Gastroesophageal sphincter (tissue), 4 donors: ENCODE measurements around the gene FHIT. TPM values are rescaled to one million over a fixed set of nuclear protein-coding genes. Genes with fewer than 3 reads are reported as not detected.

Source experiments
- ATAC-seq: fragments of 150-250 bp; one replicate; pipeline ENCODE4 v1.9.1; 2016; ENCODE audit warnings: mild to moderate bottlenecking, moderate library complexity
- H3K27ac ChIP-seq, 4 donors: fragments of 200-600 bp; sonication (generic) in 3 of 4; 1 replicate in 3 of 4; 2 replicates in 1 of 4; pipeline ENCODE4 v1.5.1; 2016 to 2019
- H3K27me3 ChIP-seq: fragments of 200-600 bp; sonication (generic); one replicate; pipeline ENCODE4 v1.5.1; 2019
- H3K36me3 ChIP-seq, 2 donors: fragments of 200-600 bp; sonication (generic); one replicate each; pipeline ENCODE4 v1.5.1; 2019; ENCODE audit warnings: control low read depth in 1 of 2
- H3K4me1 ChIP-seq, 3 donors: fragments of 200-600 bp; sonication (generic); 1 replicate in 2 of 3; 2 replicates in 1 of 3; pipeline ENCODE4 v1.5.1; 2016 to 2019; ENCODE audit warnings: control low read depth in 2 of 3
- H3K4me3 ChIP-seq, 2 donors: fragments of 200-600 bp; sonication (generic); one replicate each; pipeline ENCODE4 v1.5.1; 2019; ENCODE audit warnings: mild to moderate bottlenecking in 1 of 2, moderate library complexity in 1 of 2
- H3K9me3 ChIP-seq, 3 donors: fragments of 200-600 bp; sonication (generic); one replicate each; pipeline ENCODE4 v1.5.1; 2017 to 2019; ENCODE audit warnings: control low read depth in 2 of 3
- EP300 ChIP-seq: sonication (generic); formaldehyde crosslinking; IDR thresholded peaks from one replicate; pipeline ENCODE4 v1.6.1; 2017; ENCODE audit warnings: antibody characterized with exemption, mild to moderate bottlenecking
- POLR2A ChIP-seq, 2 donors: fragments of 450-650 bp; IDR thresholded peaks; one replicate each; pipeline ENCODE4 v1.6.1; 2017; ENCODE audit warnings: antibody characterized with exemption in 2 of 2, mild to moderate bottlenecking in 2 of 2, moderate library complexity in 1 of 2
- POLR2AphosphoS5 ChIP-seq: sonication (generic); formaldehyde crosslinking; IDR thresholded peaks from one replicate; pipeline ENCODE4 v1.6.1; 2017; ENCODE audit warnings: antibody characterized with exemption
- whole genome bisulfite sequencing, 2 donors: methylation state at CpG; one replicate each; pipeline ENCODE4 v1.1.5; 2018; ENCODE audit warnings: low coverage in 1 of 2; 5-methylcytosine and 5-hydroxymethylcytosine counted together
- total RNA-seq, 4 donors: library from RNA; depleted of rRNA; stranded (reverse); fragments of >200 nt; gene quantifications; one replicate each; pipeline ENCODE4 v1.1.0, GENCODE V29; 2016
- TF ChIP-seq, protein P1 (sequence below), 4 experiments: fragments of 200-600 bp in 2 of 4; fragments of 450-650 bp in 2 of 4; sonication (generic) in 1 of 4; IDR thresholded peaks; one replicate each; pipeline ENCODE4 v1.5.1; 2017 to 2019; ENCODE audit warnings: antibody characterized with exemption in 4 of 4, mild to moderate bottlenecking in 2 of 4, moderate library complexity in 2 of 4

The FHIT gene
- total RNA-seq, 4 donors from 2014 or later, result 1.4 to 7.3 (median 3.9) TPM

DNA sequence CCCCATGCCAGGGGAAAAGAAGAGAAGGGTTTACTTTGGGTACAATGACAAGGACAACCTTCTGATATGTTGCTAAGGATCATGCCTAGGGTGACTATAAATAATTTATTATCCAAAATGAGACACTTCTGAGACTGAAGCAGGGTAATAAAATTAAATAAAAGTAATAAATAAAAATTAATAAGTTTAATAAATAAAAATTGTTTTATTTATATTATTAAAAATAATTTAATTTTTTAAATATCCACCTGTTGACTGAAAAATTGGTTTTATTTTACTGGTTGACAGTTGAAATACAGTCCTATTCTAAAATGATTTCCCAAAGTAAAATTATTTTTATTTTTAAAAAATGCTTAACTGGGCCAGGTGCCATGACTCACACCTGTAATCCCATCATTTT, 102.0 kb downstream of the FHIT start:
- H3K36me3 ChIP-seq, result no peaks in the 10 kb centered on the region
- no peaks in the 10 kb centered on the region for H3K4me1 ChIP-seq
- no peak for ATAC-seq
- H3K27ac ChIP-seq, result no peak overlapping the region
- no peak overlapping the region for H3K4me3 ChIP-seq
- no peaks in the 10 kb centered on the region for H3K9me3 ChIP-seq
- TF ChIP-seq POLR2A (IDR thresholded peaks at IDR 0.05) (no peak), POLR2AphosphoS5 (no peak), EP300 (no peak)
- TF ChIP-seq, protein P1, sequence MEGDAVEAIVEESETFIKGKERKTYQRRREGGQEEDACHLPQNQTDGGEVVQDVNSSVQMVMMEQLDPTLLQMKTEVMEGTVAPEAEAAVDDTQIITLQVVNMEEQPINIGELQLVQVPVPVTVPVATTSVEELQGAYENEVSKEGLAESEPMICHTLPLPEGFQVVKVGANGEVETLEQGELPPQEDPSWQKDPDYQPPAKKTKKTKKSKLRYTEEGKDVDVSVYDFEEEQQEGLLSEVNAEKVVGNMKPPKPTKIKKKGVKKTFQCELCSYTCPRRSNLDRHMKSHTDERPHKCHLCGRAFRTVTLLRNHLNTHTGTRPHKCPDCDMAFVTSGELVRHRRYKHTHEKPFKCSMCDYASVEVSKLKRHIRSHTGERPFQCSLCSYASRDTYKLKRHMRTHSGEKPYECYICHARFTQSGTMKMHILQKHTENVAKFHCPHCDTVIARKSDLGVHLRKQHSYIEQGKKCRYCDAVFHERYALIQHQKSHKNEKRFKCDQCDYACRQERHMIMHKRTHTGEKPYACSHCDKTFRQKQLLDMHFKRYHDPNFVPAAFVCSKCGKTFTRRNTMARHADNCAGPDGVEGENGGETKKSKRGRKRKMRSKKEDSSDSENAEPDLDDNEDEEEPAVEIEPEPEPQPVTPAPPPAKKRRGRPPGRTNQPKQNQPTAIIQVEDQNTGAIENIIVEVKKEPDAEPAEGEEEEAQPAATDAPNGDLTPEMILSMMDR (IDR thresholded peaks at IDR 0.05), result no peak
- no peaks in the 10 kb centered on the region for H3K27me3 ChIP-seq

DNA sequence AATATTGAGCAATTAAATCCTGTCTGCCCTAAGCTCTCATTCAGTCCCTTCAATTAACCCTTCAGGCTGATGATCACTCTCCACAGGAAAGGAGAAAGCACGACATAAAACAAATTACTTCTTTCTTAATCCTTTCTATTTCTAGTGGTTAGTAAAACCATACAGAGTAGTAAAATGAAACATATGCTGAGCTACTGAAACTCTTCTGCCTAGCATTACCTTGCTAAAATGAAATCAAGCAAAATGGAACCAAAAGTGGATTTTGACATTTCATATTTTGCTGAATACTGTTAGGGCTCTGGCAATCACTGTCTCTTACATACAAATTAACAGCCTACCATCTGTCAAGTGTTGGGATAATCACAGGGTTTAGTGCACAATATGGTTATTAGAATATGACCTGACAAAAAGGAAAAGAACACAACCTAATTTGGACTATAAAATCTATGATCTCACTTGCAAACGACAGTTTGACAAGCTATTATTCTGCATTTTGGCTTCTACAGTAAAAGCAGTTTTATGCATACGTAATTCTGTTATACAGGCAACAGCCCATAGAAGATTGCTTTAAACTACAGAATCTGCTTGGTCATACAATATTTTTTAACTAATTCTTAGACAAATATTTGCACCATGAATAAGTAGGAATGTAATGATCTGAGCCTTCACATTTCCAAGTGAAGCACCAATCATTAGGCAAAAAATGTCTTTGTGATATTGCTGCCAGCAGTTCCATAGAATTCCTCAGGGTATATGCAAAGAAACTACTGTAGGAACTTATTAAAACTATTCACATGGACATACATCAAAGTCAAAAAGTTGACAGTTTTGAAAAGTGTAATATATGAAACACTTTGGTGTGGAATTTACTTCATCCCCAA, 105.0 kb downstream of the FHIT start:
- Histone ChIP-seq H3K4me1 (no peaks in the 10 kb centered on the region), H3K27me3 (no peaks in the 10 kb centered on the region), H3K36me3 (no peaks in the 10 kb centered on the region), H3K27ac (no peak overlapping the region), H3K4me3 (no peak overlapping the region), H3K9me3 (no peaks in the 10 kb centered on the region)
- no peak for ATAC-seq
- TF ChIP-seq POLR2A (IDR thresholded peaks at IDR 0.05), result no peak
- no peak for TF ChIP-seq EP300
- no peak for TF ChIP-seq POLR2AphosphoS5
- TF ChIP-seq, protein P1 (IDR thresholded peaks at IDR 0.05), result no peak
- 76 to 81% methylated on average over 2 to 3 of the region's 3 CpGs for WGBS, 2 donors

- H3K27me3 ChIP-seq, result no peaks in the 10 kb centered on the region
- H3K4me3 ChIP-seq, result no peak overlapping the region
- H3K4me1 ChIP-seq, result no peaks in the 10 kb centered on the region
- TF ChIP-seq EP300, result no peak
- no peak for TF ChIP-seq POLR2A (IDR thresholded peaks at IDR 0.05)
- WGBS, 2 donors, result 60 to 65% methylated on average over 3 of the region's 3 CpGs
- no peaks in the 10 kb centered on the region for H3K9me3 ChIP-seq
- no peak for ATAC-seq
- no peak overlapping the region for H3K27ac ChIP-seq
- no peaks in the 10 kb centered on the region for H3K36me3 ChIP-seq
Observed at GRCh38 chr3:61141697-61142096, 109.6 kb downstream of the FHIT start.

DNA sequence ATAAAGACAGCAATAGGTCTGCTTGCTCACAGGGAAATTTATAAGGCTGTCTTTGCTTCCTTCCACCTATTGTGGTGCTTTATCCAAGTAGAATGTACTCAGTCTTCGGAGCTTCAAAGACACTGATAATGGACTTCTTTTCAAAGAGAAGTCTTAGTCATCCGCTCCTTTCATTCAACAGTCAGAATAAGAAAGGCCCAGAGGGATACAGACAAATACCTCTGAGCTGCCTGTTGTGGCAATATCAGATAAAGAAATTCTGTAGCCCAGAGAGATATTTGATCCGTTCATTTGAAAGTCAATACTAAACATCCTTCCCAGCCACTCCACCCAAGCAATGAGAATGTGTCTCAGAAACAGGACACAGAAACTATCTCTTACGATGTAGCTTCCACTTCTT, 110.0 kb downstream of the FHIT start:
- 75 to 100% methylated on average over 1 to 4 of the region's 4 CpGs for WGBS, 2 donors
- Histone ChIP-seq H3K4me1 (no peaks in the 10 kb centered on the region), H3K4me3 (no peak overlapping the region), H3K36me3 (no peaks in the 10 kb centered on the region), H3K9me3 (no peaks in the 10 kb centered on the region), H3K27me3 (no peaks in the 10 kb centered on the region), H3K27ac (no peak overlapping the region)
- TF ChIP-seq EP300, result no peak
- no peak for ATAC-seq

GRCh38 chr3:61139686-61140085, 111.6 kb downstream of the FHIT start:
- Histone ChIP-seq H3K4me3 (no peak overlapping the region), H3K4me1 (no peaks in the 10 kb centered on the region), H3K27me3 (no peaks in the 10 kb centered on the region), H3K27ac (no peak overlapping the region), H3K36me3 (no peaks in the 10 kb centered on the region), H3K9me3 (no peaks in the 10 kb centered on the region)
- no peak for ATAC-seq
- TF ChIP-seq EP300, result no peak
- no peak for TF ChIP-seq POLR2A (IDR thresholded peaks at IDR 0.05)
- TF ChIP-seq POLR2AphosphoS5, result no peak
- TF ChIP-seq, protein P1 (IDR thresholded peaks at IDR 0.05), result no peak
- WGBS, 2 donors, result 86 to 87% methylated on average over 2 to 4 of the region's 4 CpGs

DNA sequence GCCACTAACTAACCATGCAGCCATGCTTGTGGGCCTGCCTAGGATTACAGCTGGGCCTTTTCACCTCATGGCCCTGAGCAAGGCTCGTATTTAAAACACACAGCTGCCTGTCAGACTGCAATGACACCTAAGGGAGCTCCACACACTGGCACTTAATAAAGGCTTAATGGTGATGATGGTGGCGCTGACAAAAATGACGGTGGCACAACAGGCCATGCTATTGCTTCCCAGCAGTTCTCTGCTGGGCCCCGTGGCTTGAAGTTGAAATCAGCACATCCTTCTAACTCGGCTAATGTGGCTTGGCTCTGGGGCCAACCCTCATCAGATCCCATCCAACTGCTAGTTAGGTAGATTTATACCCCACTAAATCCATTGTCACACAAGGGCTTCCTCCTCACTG, 112.9 kb downstream of the FHIT start:
- H3K36me3 ChIP-seq, result no peaks in the 10 kb centered on the region
- H3K27me3 ChIP-seq, result no peaks in the 10 kb centered on the region
- H3K4me3 ChIP-seq, result no peak overlapping the region
- no peak overlapping the region for H3K27ac ChIP-seq
- H3K4me1 ChIP-seq, result no peaks in the 10 kb centered on the region
- TF ChIP-seq POLR2A (IDR thresholded peaks at IDR 0.05) (no peak), POLR2AphosphoS5 (no peak), EP300 (no peak)
- TF ChIP-seq, protein P1 (IDR thresholded peaks at IDR 0.05), result no peak
- WGBS, 2 donors, result 43 to 90% methylated on average over 1 to 2 of the region's 5 CpGs
- ATAC-seq, result no peak
- H3K9me3 ChIP-seq, result no peaks in the 10 kb centered on the region
